Cardiac fibroblast (primary cell): ENCODE data around the gene PXT1.
"Not testable (repeated sequence)": the region's sequence is repeated elsewhere in the genome, so short reads cannot be mapped to it uniquely, and the experiment has no call there.

Experiments used
- DNase-seq, 2 donors: peaks; one replicate each; pipeline versions ENCODE4 v3.0.0 to v3.0.0-alpha.2; 2010; ENCODE audit warnings: low read depth in 2 of 2
- H3K4me3 ChIP-seq, 2 donors: replicated peaks in 1 of 2; 1 replicate in 1 of 2; 2 replicates in 1 of 2; pipeline ENCODE4 v1.5.1; 2011; ENCODE audit warnings: low read depth in 2 of 2, low read length in 2 of 2, mild to moderate bottlenecking in 2 of 2, moderate library complexity in 1 of 2
- CTCF ChIP-seq: IDR thresholded peaks from one replicate; pipeline ENCODE4 v1.5.1; 2011; ENCODE audit warnings: low read depth, mild to moderate bottlenecking, low read length, inconsistent platforms

The PXT1 gene

DNA sequence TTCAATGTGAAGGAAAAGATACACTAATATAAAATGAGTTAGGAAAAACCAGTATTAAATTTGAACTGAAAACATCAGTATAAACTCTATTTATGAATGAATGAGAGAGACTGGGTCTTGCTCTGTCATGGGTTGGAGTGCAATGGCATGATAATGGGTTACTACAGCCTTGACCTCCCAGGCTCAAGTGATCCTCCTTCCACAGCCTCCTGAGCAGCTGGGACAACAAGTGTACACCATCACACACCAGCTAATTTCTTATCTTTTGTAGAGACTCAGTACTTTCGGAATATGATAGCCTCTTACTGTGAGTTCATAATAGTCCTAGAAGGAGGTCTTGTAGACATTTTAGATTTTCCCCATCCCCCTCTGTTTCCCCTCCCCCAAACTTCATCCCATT lies 21.6 kb upstream of the PXT1 start:
- no peak overlapping the region for H3K4me3 ChIP-seq

DNA sequence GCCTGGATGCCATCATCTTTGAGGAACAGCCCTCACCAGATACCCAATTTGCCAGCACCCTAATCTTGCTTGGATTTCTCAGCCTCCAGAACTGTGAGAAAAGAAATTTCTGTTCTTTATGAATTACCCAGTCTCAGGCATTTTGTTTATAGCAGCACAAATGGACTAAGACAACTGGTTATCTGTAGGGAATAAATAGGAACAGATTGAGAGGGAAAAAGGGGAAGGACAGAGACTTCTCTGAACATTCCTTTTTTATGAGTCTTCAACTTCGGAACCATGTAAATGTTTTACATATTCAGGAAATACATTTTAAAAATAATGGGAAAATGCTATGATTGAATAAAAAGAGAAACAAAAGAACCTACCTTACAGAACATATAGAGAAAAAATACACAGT lies 21.0 kb upstream of the PXT1 start:
- no peak for TF ChIP-seq CTCF
- H3K4me3 ChIP-seq, result no peak overlapping the region
- peak; percentile 41 to 46 for DNase-seq

More for the DNA sequence above, 21.6 kb upstream of the PXT1 start:
- DNase-seq, result no peak
- no peak for TF ChIP-seq CTCF

- no peak for TF ChIP-seq CTCF
- no peak overlapping the region for H3K4me3 ChIP-seq
- no peak for DNase-seq
These were observed 19.0 kb upstream of the PXT1 start for GRCh38 chr6:36461646-36462045.

DNA sequence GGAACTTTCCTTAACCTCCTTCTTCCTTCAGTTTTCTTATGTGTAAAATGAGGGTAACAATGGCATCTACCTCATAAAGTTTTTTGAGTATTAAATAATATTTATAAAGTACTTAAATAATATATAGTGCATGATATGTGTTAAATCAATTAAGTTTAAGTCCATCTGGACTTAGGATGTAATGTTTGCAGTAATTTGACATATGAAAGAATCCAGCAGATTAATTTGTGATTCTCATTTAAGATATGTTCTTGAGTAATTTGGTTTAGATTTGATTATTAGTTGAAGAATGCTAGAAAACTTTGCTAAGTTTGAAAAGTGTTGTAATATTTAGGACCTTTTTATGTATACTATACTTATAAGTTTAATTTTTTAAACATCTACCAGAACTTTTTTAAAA lies 18.3 kb upstream of the PXT1 start:
- H3K4me3 ChIP-seq, result no peak overlapping the region
- DNase-seq, result no peak
- TF ChIP-seq CTCF, result no peak

DNA sequence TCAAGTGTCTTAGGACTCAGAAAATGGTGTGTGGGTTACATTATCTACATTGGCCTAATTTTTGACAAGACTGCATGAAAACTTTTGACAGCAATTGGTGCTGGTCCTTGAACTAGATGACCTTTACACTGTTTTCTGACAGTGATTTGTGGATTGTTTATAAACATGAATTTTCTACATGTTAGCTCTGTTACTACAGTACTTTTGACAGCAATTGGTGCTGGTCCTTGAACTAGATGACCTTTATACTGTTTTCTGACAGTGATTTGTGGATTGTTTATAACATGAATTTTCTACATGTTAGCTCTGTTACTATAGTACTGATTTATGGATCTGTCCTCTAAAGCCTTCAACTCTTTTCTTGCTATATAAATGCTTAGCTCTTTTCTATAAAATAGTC lies 16.8 kb upstream of the PXT1 start:
- DNase-seq, result no peak
- TF ChIP-seq CTCF, result no peak

GRCh38 chr6:36455486-36456027 lies 12.9 kb upstream of the PXT1 start:
- no peak for DNase-seq

More for the DNA sequence above, 16.8 kb upstream of the PXT1 start:
- H3K4me3 ChIP-seq, result no peak overlapping the region

DNA sequence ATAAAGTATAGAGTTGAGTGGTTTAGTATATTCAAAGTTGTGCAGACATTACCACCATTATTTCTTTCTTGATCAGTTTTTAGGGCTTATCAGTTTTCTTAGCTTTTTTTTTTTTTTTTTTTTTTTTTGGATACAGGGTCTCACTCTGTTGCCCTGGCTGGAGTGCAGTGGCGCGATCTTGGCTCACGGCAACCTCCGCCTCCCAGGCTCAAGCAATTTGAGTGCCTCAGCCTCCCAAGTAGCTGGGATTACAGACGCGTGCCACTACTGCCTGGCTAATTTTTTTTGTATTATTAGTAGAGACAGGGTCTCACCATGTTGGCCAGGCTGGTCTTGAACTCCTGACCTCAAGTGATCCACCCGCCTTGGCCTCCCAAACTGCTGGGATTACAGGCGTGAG lies 10.2 kb upstream of the PXT1 start:
- not testable (repeated sequence) for DNase-seq, H3K4me3 ChIP-seq

More at GRCh38 chr6:36455486-36456027, 12.9 kb upstream of the PXT1 start:
- H3K4me3 ChIP-seq, result no peak overlapping the region
- no peak for TF ChIP-seq CTCF

DNA sequence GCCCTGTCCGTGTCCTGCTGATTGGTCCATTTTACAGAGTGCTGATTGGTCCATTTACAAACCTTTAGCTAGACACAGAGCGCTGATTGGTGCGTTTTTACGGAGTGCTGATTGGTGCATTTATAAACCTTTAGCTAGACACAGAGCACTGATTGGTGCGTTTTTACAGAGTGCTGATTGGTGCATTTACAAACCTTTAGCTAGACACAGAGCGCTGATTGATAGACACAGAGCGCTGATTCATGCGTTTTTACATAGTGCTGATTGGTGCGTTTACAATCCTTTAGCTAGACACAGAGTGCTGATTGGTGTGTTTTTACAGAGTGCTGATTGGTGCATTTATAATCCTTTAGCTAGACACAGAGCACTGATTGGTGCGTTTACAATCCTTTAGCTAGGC lies 6.5 kb upstream of the PXT1 start:
- not testable (repeated sequence) for DNase-seq, H3K4me3 ChIP-seq
